ENCODE measurements around the gene ZDHHC7.
"Not testable (repeated sequence)": the region's sequence is repeated elsewhere in the genome, so short reads cannot be mapped to it uniquely, and the experiment has no call there.

The ZDHHC7 gene

GRCh38 chr16:85010931-85011845 lies at the start of gene ZDHHC7:
Gene ZDHHC7 (minus strand): TSS chr16:85011535. CDS start chr16:84990618, 20,917 bp downstream.
- peak; percentile 85 for DNase-seq

- no peak for DNase-seq
Observed at GRCh38 chr16:85058909-85059308, 47.6 kb upstream of the ZDHHC7 start.

GRCh38 chr16:85057948-85058347 lies 46.6 kb upstream of the ZDHHC7 start:
- DNase-seq, result no peak

GRCh38 chr16:85057212-85057889 lies 46.0 kb upstream of the ZDHHC7 start:
- DNase-seq, result no peak

GRCh38 chr16:85056211-85056748 lies 44.9 kb upstream of the ZDHHC7 start:
- no peak for DNase-seq

GRCh38 chr16:85055493-85056210 lies 44.3 kb upstream of the ZDHHC7 start:
- peak; percentile 83 for DNase-seq

GRCh38 chr16:85054948-85055492 lies 43.7 kb upstream of the ZDHHC7 start:
- DNase-seq, result no peak

- not testable (repeated sequence) for DNase-seq
Observed at GRCh38 chr16:85054321-85054720, 43.0 kb upstream of the ZDHHC7 start.

GRCh38 chr16:85052536-85052935 lies 41.2 kb upstream of the ZDHHC7 start:
- DNase-seq, result no peak

- no peak for DNase-seq
Observed at GRCh38 chr16:85051683-85052082, 40.3 kb upstream of the ZDHHC7 start.

- DNase-seq, result no peak
Observed at GRCh38 chr16:85051067-85051581, 39.8 kb upstream of the ZDHHC7 start.

- DNase-seq, result no peak
Observed at GRCh38 chr16:85049706-85050305, 38.5 kb upstream of the ZDHHC7 start.

GRCh38 chr16:85048921-85049562 lies 37.7 kb upstream of the ZDHHC7 start:
- no peak for DNase-seq

GRCh38 chr16:85047867-85048455 lies 36.6 kb upstream of the ZDHHC7 start:
- no peak for DNase-seq

GRCh38 chr16:85046931-85047866 lies 35.9 kb upstream of the ZDHHC7 start:
- DNase-seq, result no peak

GRCh38 chr16:85046472-85046916 lies 35.2 kb upstream of the ZDHHC7 start:
- DNase-seq, result peak; percentile 34

- DNase-seq, result no peak
Observed at GRCh38 chr16:85045641-85046471, 34.5 kb upstream of the ZDHHC7 start.

- no peak for DNase-seq
Observed at GRCh38 chr16:85045077-85045476, 33.7 kb upstream of the ZDHHC7 start.

GRCh38 chr16:85042606-85043005 lies 31.3 kb upstream of the ZDHHC7 start:
- DNase-seq, result no peak

Measured in CD4-positive, alpha-beta T cell treated with Interleukin-15 for 1 hour (primary cell).